ENCODE measurements around the gene NCOA4.
"Not testable (repeated sequence)": the region's sequence is repeated elsewhere in the genome, so short reads cannot be mapped to it uniquely, and the experiment has no call there.

Gene NCOA4

GRCh38 chr10:46052057-46052790, 21.8 kb upstream of the NCOA4 start:
- Histone ChIP-seq H3K9me3 (ENCODE audit: control insufficient read depth in 2 of 2, low read length in 2 of 2) (no peaks in the 10 kb centered on the region), H3K36me3 (ENCODE audit: control insufficient read depth in 2 of 2, insufficient read depth in 2 of 2, low read length in 2 of 2) (no peaks in the 10 kb centered on the region), H3K4me3 (ENCODE audit: low read length in 2 of 2) (no peak overlapping the region), H3K9ac (ENCODE audit: low read depth in 1 of 2, low read length in 2 of 2) (no peak overlapping the region), H3K27ac (ENCODE audit: low read depth in 2 of 2, low read length in 2 of 2) (no peak overlapping the region), H3K4me1 (ENCODE audit: control insufficient read depth in 2 of 2, insufficient read depth in 2 of 2, low read length in 2 of 2) (no peaks in the 10 kb centered on the region), H3K27me3 (ENCODE audit: control insufficient read depth in 2 of 2, insufficient read depth in 2 of 2, low read length in 2 of 2) (peaks cover 0 to 3% of the 10 kb centered on the region in 2 donors)

- Histone ChIP-seq H3K4me1 (ENCODE audit: control insufficient read depth in 2 of 2, insufficient read depth in 2 of 2, low read length in 2 of 2) (no peaks in the 10 kb centered on the region), H3K27ac (ENCODE audit: low read depth in 2 of 2, low read length in 2 of 2) (no peak overlapping the region), H3K9ac (ENCODE audit: low read depth in 1 of 2, low read length in 2 of 2) (no peak overlapping the region), H3K27me3 (ENCODE audit: control insufficient read depth in 2 of 2, insufficient read depth in 2 of 2, low read length in 2 of 2) (peaks cover 0 to 3% of the 10 kb centered on the region in 2 donors), H3K9me3 (ENCODE audit: control insufficient read depth in 2 of 2, low read length in 2 of 2) (no peaks in the 10 kb centered on the region), H3K4me3 (ENCODE audit: low read length in 2 of 2) (no peak overlapping the region), H3K36me3 (ENCODE audit: control insufficient read depth in 2 of 2, insufficient read depth in 2 of 2, low read length in 2 of 2) (no peaks in the 10 kb centered on the region)
Measured at GRCh38 chr10:46050941-46051623, 20.7 kb upstream of the NCOA4 start.

GRCh38 chr10:46049497-46049831, 19.0 kb upstream of the NCOA4 start:
- H3K9ac ChIP-seq (ENCODE audit: low read depth in 1 of 2, low read length in 2 of 2); H3K9me3 ChIP-seq (ENCODE audit: control insufficient read depth in 2 of 2, low read length in 2 of 2); H3K27me3 ChIP-seq (ENCODE audit: control insufficient read depth in 2 of 2, insufficient read depth in 2 of 2, low read length in 2 of 2); H3K36me3 ChIP-seq (ENCODE audit: control insufficient read depth in 2 of 2, insufficient read depth in 2 of 2, low read length in 2 of 2); H3K4me3 ChIP-seq (ENCODE audit: low read length in 2 of 2); H3K4me1 ChIP-seq (ENCODE audit: control insufficient read depth in 2 of 2, insufficient read depth in 2 of 2, low read length in 2 of 2); H3K27ac ChIP-seq (ENCODE audit: low read depth in 2 of 2, low read length in 2 of 2): not testable (repeated sequence)

GRCh38 chr10:46048152-46048551, 17.7 kb upstream of the NCOA4 start:
- H3K9ac ChIP-seq (ENCODE audit: low read depth in 1 of 2, low read length in 2 of 2), result no peak overlapping the region
- H3K4me3 ChIP-seq (ENCODE audit: low read length in 2 of 2), result no peak overlapping the region
- no peaks in the 10 kb centered on the region for H3K4me1 ChIP-seq (ENCODE audit: control insufficient read depth in 2 of 2, insufficient read depth in 2 of 2, low read length in 2 of 2)
- no peaks in the 10 kb centered on the region for H3K9me3 ChIP-seq (ENCODE audit: control insufficient read depth in 2 of 2, low read length in 2 of 2)
- H3K36me3 ChIP-seq (ENCODE audit: control insufficient read depth in 2 of 2, insufficient read depth in 2 of 2, low read length in 2 of 2), result no peaks in the 10 kb centered on the region
- H3K27ac ChIP-seq (ENCODE audit: low read depth in 2 of 2, low read length in 2 of 2), result no peak overlapping the region
- H3K27me3 ChIP-seq (ENCODE audit: control insufficient read depth in 2 of 2, insufficient read depth in 2 of 2, low read length in 2 of 2), result peaks cover 0 to 3% of the 10 kb centered on the region in 2 donors

GRCh38 chr10:46046261-46046660, 15.8 kb upstream of the NCOA4 start, which contains the start of gene MSMB:
Gene MSMB, minus strand, starts transcription at chr10:46046269. Its CDS starts 32 bp downstream, at chr10:46046237.
- Histone ChIP-seq H3K36me3 (ENCODE audit: control insufficient read depth in 2 of 2, insufficient read depth in 2 of 2, low read length in 2 of 2) (no peaks in the 10 kb centered on the region), H3K9ac (ENCODE audit: low read depth in 1 of 2, low read length in 2 of 2) (no peak within 1 kb of the TSS), H3K4me1 (ENCODE audit: control insufficient read depth in 2 of 2, insufficient read depth in 2 of 2, low read length in 2 of 2) (no peaks in the 10 kb centered on the region), H3K27me3 (ENCODE audit: control insufficient read depth in 2 of 2, insufficient read depth in 2 of 2, low read length in 2 of 2) (peaks cover 0 to 3% of the 10 kb centered on the region in 2 donors), H3K4me3 (ENCODE audit: low read length in 2 of 2) (no peak within 1 kb of the TSS), H3K9me3 (ENCODE audit: control insufficient read depth in 2 of 2, low read length in 2 of 2) (no peaks in the 10 kb centered on the region), H3K27ac (ENCODE audit: low read depth in 2 of 2, low read length in 2 of 2) (no peak within 1 kb of the TSS)

GRCh38 chr10:46042527-46042926, 12.1 kb upstream of the NCOA4 start:
- no peaks in the 10 kb centered on the region for H3K4me1 ChIP-seq (ENCODE audit: control insufficient read depth in 2 of 2, insufficient read depth in 2 of 2, low read length in 2 of 2)
- H3K9ac ChIP-seq (ENCODE audit: low read depth in 1 of 2, low read length in 2 of 2), result no peak overlapping the region
- no peaks in the 10 kb centered on the region for H3K9me3 ChIP-seq (ENCODE audit: control insufficient read depth in 2 of 2, low read length in 2 of 2)
- no peak overlapping the region for H3K27ac ChIP-seq (ENCODE audit: low read depth in 2 of 2, low read length in 2 of 2)
- H3K4me3 ChIP-seq (ENCODE audit: low read length in 2 of 2), result no peak overlapping the region
- H3K36me3 ChIP-seq (ENCODE audit: control insufficient read depth in 2 of 2, insufficient read depth in 2 of 2, low read length in 2 of 2), result no peaks in the 10 kb centered on the region
- H3K27me3 ChIP-seq (ENCODE audit: control insufficient read depth in 2 of 2, insufficient read depth in 2 of 2, low read length in 2 of 2), result no peaks in the 10 kb centered on the region

- no peak overlapping the region for H3K9ac ChIP-seq (ENCODE audit: low read depth in 1 of 2, low read length in 2 of 2)
- no peaks in the 10 kb centered on the region for H3K9me3 ChIP-seq (ENCODE audit: control insufficient read depth in 2 of 2, low read length in 2 of 2)
- no peak overlapping the region for H3K27ac ChIP-seq (ENCODE audit: low read depth in 2 of 2, low read length in 2 of 2)
- H3K4me1 ChIP-seq (ENCODE audit: control insufficient read depth in 2 of 2, insufficient read depth in 2 of 2, low read length in 2 of 2), result no peaks in the 10 kb centered on the region
- H3K36me3 ChIP-seq (ENCODE audit: control insufficient read depth in 2 of 2, insufficient read depth in 2 of 2, low read length in 2 of 2), result no peaks in the 10 kb centered on the region
- no peaks in the 10 kb centered on the region for H3K27me3 ChIP-seq (ENCODE audit: control insufficient read depth in 2 of 2, insufficient read depth in 2 of 2, low read length in 2 of 2)
- no peak overlapping the region for H3K4me3 ChIP-seq (ENCODE audit: low read length in 2 of 2)
Measured at GRCh38 chr10:46040004-46040403, 9.6 kb upstream of the NCOA4 start.

GRCh38 chr10:46037107-46037825, 6.8 kb upstream of the NCOA4 start:
- H3K4me1 ChIP-seq (ENCODE audit: control insufficient read depth in 2 of 2, insufficient read depth in 2 of 2, low read length in 2 of 2), result no peaks in the 10 kb centered on the region
- no peak overlapping the region for H3K4me3 ChIP-seq (ENCODE audit: low read length in 2 of 2)
- H3K27ac ChIP-seq (ENCODE audit: low read depth in 2 of 2, low read length in 2 of 2), result no peak overlapping the region
- H3K9ac ChIP-seq (ENCODE audit: low read depth in 1 of 2, low read length in 2 of 2), result no peak overlapping the region
- no peaks in the 10 kb centered on the region for H3K9me3 ChIP-seq (ENCODE audit: control insufficient read depth in 2 of 2, low read length in 2 of 2)
- H3K36me3 ChIP-seq (ENCODE audit: control insufficient read depth in 2 of 2, insufficient read depth in 2 of 2, low read length in 2 of 2), result no peaks in the 10 kb centered on the region
- no peaks in the 10 kb centered on the region for H3K27me3 ChIP-seq (ENCODE audit: control insufficient read depth in 2 of 2, insufficient read depth in 2 of 2, low read length in 2 of 2)

GRCh38 chr10:46035923-46036849, 5.8 kb upstream of the NCOA4 start:
- Histone ChIP-seq H3K9ac (ENCODE audit: low read depth in 1 of 2, low read length in 2 of 2) (no peak overlapping the region), H3K4me3 (ENCODE audit: low read length in 2 of 2) (no peak overlapping the region), H3K4me1 (ENCODE audit: control insufficient read depth in 2 of 2, insufficient read depth in 2 of 2, low read length in 2 of 2) (no peaks in the 10 kb centered on the region), H3K27ac (ENCODE audit: low read depth in 2 of 2, low read length in 2 of 2) (no peak overlapping the region), H3K36me3 (ENCODE audit: control insufficient read depth in 2 of 2, insufficient read depth in 2 of 2, low read length in 2 of 2) (no peaks in the 10 kb centered on the region), H3K27me3 (ENCODE audit: control insufficient read depth in 2 of 2, insufficient read depth in 2 of 2, low read length in 2 of 2) (no peaks in the 10 kb centered on the region), H3K9me3 (ENCODE audit: control insufficient read depth in 2 of 2, low read length in 2 of 2) (no peaks in the 10 kb centered on the region)

Data from mucosa of rectum (tissue), 2 donors.